Loucy (cell line): ENCODE results near the gene BACE2.

Experiments used
- CTCF ChIP-seq: fragments of 200-600 bp; sonication (generic); conservative IDR thresholded peaks from 2 replicates; pipeline ENCODE4 v1.5.1; 2014; ENCODE audit warnings: mild to moderate bottlenecking, antibody characterized with exemption, low read length
- EZH2phosphoT487 ChIP-seq: fragments of 200-600 bp; IDR thresholded peaks from 2 replicates; pipeline ENCODE4 v1.6.1; 2018; ENCODE audit warnings: antibody characterized with exemption, mild to moderate bottlenecking, moderate library complexity, borderline replicate concordance

- TF ChIP-seq CTCF (no peak), EZH2phosphoT487 (no peak)
Observed at GRCh38 chr21:41148798-41149197, 19.2 kb upstream of the BACE2 start.
